NCI-H345 (cell line): ENCODE data around the gene MYH7.

Experiments used
- DNase-seq: peaks from one replicate; lab custom pipeline; 2025; lab: John Stamatoyannopoulos, UW

Gene MYH7

GRCh38 chr14:23370221-23370620, 65.2 kb downstream of the MYH7 start:
- DNase-seq = no peak

GRCh38 chr14:23366426-23366921, 69.0 kb downstream of the MYH7 start:
- no peak for DNase-seq

- no peak for DNase-seq
These were observed 69.6 kb downstream of the MYH7 start for GRCh38 chr14:23365732-23366425.

- no peak for DNase-seq
These were observed 70.3 kb downstream of the MYH7 start, which contains the start of gene EFS for GRCh38 chr14:23365036-23365731. TSS of gene EFS (minus strand) at chr14:23365172. CDS start at chr14:23365025, 147 bp downstream.

GRCh38 chr14:23364164-23365035, 71.1 kb downstream of the MYH7 start:
- DNase-seq = no peak
